CD4-positive, alpha-beta T cell treated with Interleukin-6 for 4 hours (primary cell): ENCODE measurements around the gene CAPN10.

Experiments
- DNase-seq: peaks from one replicate; pipeline ENCODE4 v3.0.0-alpha.2; 2020; ENCODE audit warnings: mixed read lengths

Gene CAPN10

DNA sequence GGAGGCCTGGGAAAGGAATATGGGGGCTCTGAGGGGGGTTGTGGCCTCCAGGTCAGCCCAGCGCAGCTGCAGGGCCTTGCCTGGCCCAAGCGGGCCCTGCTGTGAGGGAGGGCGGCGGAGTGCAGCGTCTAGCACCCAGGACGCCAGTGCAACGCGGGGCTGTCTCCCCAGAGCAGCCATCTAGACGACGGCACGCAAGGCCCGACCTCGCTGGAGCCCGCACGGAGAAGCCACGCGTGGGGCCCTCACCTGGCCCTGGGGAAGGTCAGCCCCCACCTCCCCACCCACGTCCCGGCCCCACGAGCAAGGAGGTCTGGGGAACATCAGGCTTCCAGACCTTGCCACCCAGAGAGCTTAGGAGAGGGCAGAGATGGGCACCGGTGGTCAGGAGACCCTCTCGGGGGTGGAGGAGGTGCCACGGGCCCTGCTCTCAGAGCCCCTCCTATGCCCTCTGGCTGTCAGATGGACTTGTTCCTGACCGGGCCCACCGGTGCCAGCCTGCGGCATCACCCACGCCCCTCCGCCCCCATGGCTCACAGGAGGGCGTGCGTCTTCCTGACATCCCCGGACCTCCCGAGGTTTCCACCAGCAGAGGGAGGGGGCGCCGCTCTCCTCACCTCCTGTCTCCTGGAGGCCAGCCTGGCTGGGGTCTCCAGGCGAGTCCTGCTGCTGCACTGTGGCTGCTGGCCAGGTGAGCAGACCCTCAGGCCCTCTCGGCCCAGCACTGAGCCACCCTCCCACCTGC lies 55.7 kb downstream of the CAPN10 start:
- DNase-seq: no peak

DNA sequence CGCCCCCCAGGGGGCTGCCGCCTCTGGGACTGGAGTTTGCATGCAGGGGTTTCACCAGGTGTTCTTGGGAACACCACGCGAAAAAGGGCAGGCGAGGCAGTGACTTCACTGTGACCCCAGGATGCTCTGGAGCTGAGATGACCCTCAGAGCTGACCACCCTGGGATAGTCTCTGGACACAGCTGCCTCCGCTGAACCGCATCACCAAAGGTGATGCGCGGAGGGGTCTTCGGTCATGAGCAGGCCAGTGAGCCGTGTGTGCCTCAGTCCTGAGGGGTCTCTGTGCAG lies 56.2 kb downstream of the CAPN10 start:
- no peak for DNase-seq

- no peak for DNase-seq
Measured at GRCh38 chr2:240643093-240643810, 56.7 kb downstream of the CAPN10 start.

GRCh38 chr2:240643811-240644150 lies 57.2 kb downstream of the CAPN10 start:
- no peak for DNase-seq

DNA sequence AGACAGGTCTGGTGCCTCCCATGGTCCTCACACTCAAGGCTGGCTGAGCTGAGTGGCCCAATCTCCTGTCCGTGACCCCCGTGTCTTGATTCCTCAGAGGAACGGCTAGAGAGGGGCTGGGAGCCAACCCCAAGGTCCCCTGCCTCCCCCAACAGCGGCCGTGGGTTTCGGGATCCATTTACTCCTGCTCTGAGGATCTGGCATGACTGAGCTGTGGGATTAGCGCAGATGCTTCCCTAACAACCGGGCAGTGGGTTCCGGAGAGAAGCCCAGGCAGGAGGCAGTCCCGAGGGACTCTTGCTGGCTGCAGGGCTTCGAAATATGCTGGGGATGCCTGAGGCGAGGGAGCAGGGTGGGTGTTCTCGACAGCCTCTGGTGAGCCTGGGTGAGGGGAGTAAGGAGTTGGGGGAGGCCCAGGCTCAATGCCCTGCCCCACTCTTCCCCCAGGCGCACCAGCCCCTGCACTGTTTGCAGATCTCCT lies 57.7 kb downstream of the CAPN10 start:
- DNase-seq: no peak

DNA sequence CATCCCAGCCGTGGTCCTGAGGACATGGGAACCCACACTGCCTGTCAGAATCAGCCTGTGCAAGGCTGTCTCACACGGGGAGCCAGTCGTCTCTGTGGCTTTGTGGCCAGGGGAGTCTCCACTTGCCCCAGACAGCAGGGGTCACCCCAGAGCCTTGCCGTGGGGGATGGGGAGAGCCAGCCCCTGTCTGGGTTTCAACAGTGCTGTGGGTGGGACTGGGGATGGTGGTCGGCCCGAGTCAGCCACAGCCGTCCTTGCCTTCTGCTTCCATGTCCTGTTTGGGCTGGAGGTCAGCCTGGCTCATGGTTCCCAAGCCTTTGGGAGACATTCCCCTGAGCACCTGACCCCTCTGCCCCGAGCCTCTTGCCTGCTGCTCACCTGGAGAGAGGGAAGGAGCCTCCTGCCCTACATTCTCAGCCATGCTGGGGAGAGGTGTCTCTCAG lies 58.3 kb downstream of the CAPN10 start:
- DNase-seq: no peak

GRCh38 chr2:240645346-240645745 lies 58.8 kb downstream of the CAPN10 start:
- no peak for DNase-seq

DNA sequence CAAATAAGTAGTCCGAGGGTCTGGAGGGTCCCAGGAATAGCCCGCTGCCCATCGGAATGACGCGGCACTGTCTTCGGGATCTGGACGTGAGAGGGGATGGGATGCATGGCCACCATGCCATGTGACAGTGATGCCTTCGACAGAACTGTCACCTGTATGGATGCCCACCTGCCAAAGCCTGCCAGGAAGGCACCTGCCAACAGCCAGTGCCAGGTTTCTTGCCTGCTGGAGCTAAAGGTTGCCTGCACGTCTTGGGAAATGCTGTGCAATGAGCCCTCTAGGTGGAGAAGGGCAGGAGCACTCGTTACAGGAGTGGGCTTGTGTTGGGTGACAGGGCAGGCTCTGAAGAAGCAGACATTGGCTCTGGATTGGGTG lies 59.3 kb downstream of the CAPN10 start:
- no peak for DNase-seq

DNA sequence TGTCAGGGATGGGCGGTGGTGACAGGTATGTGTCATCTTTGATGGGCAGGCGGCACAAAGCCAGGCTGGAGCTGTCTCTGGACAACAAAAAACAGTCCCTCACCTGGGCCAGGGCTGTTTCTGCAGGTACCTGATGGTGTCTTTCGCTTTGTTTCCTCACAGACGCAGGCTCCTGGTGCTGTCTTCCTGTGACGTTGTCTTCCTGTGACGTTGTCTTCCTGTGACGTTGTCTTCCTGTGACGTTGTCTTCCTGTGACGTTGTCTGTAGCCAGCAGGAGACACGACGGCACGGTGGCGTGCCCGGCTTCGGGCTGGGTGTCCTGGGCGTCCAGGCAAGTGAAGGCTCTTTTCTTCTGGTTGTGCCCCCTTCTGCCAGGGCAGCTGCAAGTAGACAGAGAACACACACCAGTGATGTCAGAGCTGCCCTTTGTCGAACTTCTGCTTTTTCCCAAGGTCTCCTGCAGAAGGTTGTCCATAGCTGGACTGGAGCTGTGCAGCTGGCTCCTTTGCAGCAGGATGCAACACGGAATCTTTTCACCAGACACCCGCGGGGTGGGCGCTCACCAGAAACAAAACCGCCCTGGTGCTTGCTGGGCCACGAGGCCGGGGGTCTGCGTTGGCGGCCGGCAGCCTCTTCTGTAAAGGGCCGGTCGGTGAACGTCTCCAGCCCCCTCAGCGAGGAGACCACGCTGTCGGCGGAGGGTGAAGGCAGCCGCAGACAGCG lies 59.8 kb downstream of the CAPN10 start:
- DNase-seq: no peak

DNA sequence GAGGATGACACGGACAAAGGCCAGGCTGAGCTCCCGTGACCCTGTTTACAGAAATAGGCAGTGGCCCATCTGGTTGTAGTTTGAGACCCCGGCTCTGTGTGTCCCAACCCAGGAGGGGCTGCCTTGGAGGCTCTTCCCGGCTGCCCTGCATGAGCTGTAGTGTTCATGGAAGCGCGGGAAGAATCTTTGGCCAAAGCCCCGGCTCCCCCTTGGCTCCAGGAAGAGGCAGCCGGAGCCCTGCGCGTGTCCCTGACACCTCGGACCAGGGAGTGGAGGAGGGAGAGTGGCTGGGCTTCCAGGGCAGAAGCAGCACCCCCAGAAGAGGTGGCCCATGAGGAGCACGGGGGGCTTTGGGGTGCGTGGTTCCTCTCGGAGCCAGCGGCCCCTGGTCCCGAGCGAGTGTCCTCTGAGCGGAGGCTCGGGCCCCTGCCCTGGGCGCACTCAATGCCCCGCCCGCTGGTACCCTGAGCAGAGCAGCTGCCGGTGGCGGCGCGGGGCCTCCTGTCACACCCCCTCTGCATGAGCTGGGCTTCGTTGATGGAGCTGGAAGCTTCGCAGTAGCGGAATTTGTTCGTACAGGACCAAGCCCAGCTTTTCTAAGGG lies 60.5 kb downstream of the CAPN10 start:
- no peak for DNase-seq

- DNase-seq: no peak
Measured at GRCh38 chr2:240647503-240648154, 61.1 kb downstream of the CAPN10 start.

DNA sequence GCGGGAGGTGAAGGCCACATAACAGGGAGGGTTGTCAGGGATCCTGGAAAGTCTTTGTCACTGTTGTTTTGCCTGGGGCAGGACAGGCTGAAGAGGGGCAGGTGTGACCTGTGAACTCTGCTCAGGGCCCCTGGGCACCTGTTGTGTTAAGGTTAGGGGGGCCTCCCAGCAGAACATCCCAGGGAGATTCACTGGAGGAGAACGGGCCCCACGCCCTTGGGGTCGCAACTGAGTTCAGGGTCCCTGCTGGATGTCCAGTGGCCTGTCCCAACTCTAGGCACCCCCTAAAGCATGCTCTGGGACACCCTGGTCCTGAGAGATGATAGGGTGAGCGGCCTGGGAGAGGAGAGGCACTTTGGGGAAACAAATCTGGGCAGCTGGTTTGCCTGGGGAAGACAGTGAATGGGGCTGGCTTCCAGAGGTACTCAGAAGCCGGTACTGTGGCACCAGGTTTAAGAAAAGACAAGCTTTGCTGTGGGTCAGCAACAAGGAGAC lies 61.7 kb downstream of the CAPN10 start:
- no peak for DNase-seq
